Astrocyte (in vitro differentiated cells and primary cell): ENCODE results near the gene TTLL1.

Source experiments
- EZH2 ChIP-seq: IDR thresholded peaks from 2 replicates; pipeline ENCODE4 v1.6.1; 2012; ENCODE audit warnings: mild to moderate bottlenecking, low read length, inconsistent platforms; ENCODE audit not compliant: insufficient read depth
- TF ChIP-seq, protein P1 (sequence below): IDR thresholded peaks from 2 replicates; pipeline ENCODE4 v1.5.1; 2011; ENCODE audit warnings: low read depth, mild to moderate bottlenecking, inconsistent platforms, low read length, moderate library complexity; ENCODE audit not compliant: insufficient read depth

DNA sequence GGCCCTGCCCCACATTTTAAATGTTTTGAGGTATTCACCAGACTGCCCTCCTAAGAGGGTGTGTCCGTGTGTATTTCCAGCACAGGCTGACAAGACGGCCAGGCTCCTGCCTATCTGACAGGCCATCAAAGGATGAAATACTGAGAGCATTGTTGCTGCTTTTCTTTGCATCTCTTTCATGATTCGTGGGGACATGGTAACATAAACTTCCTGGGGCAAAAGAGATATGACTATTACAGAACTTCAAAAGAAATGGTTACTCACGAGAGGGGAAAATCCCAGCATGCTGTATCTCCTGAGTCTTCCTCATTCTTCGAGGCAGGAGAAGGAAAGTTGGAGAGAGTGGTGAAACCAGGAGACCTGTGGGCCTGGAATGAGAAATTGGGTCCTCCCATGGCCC, 11.0 kb upstream of the TTLL1 start:
- TF ChIP-seq, protein P1, sequence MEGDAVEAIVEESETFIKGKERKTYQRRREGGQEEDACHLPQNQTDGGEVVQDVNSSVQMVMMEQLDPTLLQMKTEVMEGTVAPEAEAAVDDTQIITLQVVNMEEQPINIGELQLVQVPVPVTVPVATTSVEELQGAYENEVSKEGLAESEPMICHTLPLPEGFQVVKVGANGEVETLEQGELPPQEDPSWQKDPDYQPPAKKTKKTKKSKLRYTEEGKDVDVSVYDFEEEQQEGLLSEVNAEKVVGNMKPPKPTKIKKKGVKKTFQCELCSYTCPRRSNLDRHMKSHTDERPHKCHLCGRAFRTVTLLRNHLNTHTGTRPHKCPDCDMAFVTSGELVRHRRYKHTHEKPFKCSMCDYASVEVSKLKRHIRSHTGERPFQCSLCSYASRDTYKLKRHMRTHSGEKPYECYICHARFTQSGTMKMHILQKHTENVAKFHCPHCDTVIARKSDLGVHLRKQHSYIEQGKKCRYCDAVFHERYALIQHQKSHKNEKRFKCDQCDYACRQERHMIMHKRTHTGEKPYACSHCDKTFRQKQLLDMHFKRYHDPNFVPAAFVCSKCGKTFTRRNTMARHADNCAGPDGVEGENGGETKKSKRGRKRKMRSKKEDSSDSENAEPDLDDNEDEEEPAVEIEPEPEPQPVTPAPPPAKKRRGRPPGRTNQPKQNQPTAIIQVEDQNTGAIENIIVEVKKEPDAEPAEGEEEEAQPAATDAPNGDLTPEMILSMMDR: no peak
- no peak for TF ChIP-seq EZH2
